Activated gamma-delta T cell (primary cell): ENCODE data around the gene MRNIP.
A peak's percentile ranks its signal among the peaks of the same experiment; 100 is the strongest.

ENCODE experiments used
- DNase-seq: peaks from one replicate; lab custom pipeline; 2025; lab: John Stamatoyannopoulos, UW

MRNIP gene

GRCh38 chr5:179821298-179822058 lies 37.1 kb downstream of the MRNIP start:
- DNase-seq, result peak; percentile 73

GRCh38 chr5:179820483-179821297 lies 37.9 kb downstream of the MRNIP start, which contains the start of gene SQSTM1:
Gene SQSTM1, plus strand, starts transcription at chr5:179820905. Its CDS starts 32 bp downstream, at chr5:179820937.
- peak; percentile 74 for DNase-seq

GRCh38 chr5:179820127-179820482 lies 38.5 kb downstream of the MRNIP start:
- no peak for DNase-seq

GRCh38 chr5:179819296-179820126 lies 39.1 kb downstream of the MRNIP start:
- DNase-seq, result peak; percentile 50

GRCh38 chr5:179818746-179819295 lies 39.8 kb downstream of the MRNIP start:
- DNase-seq, result peak; percentile 92

GRCh38 chr5:179817890-179818745 lies 40.5 kb downstream of the MRNIP start:
- no peak for DNase-seq

GRCh38 chr5:179817470-179817840 lies 41.2 kb downstream of the MRNIP start:
- DNase-seq, result no peak

- no peak for DNase-seq
Measured at GRCh38 chr5:179816796-179817469, 41.7 kb downstream of the MRNIP start.

- no peak for DNase-seq
Measured at GRCh38 chr5:179816401-179816795, 42.2 kb downstream of the MRNIP start.

- no peak for DNase-seq
Measured at GRCh38 chr5:179815491-179816249, 42.9 kb downstream of the MRNIP start.

- no peak for DNase-seq
Measured at GRCh38 chr5:179814090-179814489, 44.5 kb downstream of the MRNIP start.

GRCh38 chr5:179812997-179813607 lies 45.5 kb downstream of the MRNIP start:
- DNase-seq, result no peak

- no peak for DNase-seq
Measured at GRCh38 chr5:179812135-179812825, 46.3 kb downstream of the MRNIP start.

GRCh38 chr5:179806250-179807048 lies 52.2 kb downstream of the MRNIP start, which contains the start of gene MGAT4B:
Gene MGAT4B, minus strand, starts transcription at chr5:179806866. Its CDS starts 283 bp downstream, at chr5:179806583.
- peak; percentile 54 for DNase-seq

- peak; percentile 39 for DNase-seq
Measured at GRCh38 chr5:179805529-179806249, 52.9 kb downstream of the MRNIP start.

- DNase-seq, result no peak
Measured at GRCh38 chr5:179805070-179805528, 53.5 kb downstream of the MRNIP start.

GRCh38 chr5:179804555-179804947 lies 54.1 kb downstream of the MRNIP start:
- no peak for DNase-seq
